HG03457 (cell line): ENCODE results near the gene MRPL54.
A peak's percentile ranks its signal among the peaks of the same experiment; 100 is the strongest.

Experiments used
- ATAC-seq: cut with Tn5 transposase; IDR thresholded peaks from one replicate; pipeline ENCODE4 v1.9.1; 2021; ENCODE audit warnings: moderate number of reproducible peaks; ENCODE audit not compliant: unreplicated experiment

The MRPL54 gene

DNA sequence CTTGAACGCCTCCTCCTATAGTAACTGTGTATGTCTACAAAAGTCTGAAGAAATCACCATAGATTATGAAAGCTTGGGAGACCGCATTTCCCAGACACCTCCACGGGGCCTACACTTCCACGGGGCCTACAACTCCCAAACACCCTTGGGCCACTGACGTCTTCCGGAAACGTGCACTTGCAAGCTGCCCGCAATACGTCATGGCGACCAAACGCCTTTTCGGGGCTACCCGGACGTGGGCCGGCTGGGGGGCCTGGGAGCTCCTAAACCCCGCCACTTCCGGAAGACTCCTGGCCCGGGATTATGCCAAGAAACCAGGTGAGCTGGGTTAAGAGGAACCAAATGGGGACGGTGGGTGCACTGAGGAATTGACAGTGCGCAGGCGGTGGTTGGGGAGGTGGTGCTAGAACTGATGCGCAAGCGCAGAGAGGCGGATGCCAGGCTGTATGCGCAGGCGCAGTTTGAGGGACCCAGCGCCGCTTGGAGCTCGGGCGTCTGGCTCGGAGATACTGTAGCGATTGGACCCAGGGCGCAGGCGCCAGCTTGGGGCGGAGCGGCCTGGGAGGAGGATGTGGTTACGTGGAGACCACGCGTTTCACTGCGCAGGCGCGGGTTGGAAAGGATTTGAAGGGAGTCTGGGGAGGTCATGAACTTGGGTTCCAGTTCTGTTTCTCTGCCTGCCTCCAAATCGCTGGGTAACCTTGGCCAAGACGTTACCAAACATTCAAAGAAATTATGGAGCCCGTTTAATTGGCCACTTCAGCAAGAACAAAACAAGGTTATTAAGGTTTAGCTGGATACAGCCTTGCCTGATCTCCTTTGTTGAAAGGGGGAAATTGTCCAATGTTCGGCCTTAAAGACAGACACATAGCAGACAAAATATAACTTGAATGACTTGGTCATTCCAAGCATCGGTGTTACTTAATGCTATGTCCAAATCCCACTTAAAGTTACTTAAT is at the start of gene MRPL54:
TSS of gene MRPL54 (plus strand) at position 182 of the 959 bp plus-strand sequence. CDS start at position 201, 19 bp downstream.
- ATAC-seq: peak; percentile 53

DNA sequence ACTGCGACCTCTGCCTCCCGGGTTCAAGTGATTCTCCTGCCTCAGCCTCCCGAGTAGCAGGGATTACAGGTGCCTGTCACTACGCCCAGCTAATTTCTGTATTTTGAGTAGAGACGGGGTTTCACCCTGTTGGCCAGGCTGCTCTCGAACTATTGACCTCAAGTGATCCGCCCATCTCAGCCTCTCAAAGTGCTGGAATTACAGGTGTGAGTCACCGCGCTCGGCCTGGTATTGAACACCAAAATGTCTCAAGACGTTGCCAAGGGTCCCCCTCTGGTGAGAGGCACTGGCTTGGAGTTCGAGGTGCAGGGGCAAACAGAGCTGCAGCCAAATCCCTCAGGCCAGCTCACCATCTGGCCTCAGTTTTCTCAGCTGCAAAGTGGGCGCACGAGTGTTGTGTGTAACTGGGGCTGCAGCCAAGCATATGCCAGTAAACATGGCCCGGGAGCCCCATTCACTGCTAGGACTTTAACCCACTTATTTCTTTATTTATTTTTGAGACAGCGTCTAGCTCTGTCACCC is 46.3 kb upstream of the MRPL54 start:
- ATAC-seq: no peak

DNA sequence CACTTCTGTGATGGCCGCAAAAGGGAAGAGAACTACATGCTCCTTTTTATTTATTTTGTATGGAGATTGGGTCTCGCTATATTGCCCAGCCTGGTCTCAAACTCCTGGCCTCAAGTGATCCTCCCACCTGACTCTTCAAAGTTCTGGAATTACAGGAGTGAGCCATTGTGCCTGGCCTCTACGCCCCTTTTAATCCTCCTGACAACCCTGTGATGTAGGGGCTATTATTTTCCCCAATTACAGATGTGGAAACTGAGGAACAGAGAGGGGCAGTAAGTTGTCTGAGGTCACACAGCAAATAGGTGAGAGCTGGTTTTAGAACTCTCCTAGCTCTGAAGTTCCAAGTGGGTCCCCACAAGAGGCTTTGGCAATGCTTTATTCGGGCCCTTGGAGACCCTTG is 42.6 kb upstream of the MRPL54 start:
- no peak for ATAC-seq

DNA sequence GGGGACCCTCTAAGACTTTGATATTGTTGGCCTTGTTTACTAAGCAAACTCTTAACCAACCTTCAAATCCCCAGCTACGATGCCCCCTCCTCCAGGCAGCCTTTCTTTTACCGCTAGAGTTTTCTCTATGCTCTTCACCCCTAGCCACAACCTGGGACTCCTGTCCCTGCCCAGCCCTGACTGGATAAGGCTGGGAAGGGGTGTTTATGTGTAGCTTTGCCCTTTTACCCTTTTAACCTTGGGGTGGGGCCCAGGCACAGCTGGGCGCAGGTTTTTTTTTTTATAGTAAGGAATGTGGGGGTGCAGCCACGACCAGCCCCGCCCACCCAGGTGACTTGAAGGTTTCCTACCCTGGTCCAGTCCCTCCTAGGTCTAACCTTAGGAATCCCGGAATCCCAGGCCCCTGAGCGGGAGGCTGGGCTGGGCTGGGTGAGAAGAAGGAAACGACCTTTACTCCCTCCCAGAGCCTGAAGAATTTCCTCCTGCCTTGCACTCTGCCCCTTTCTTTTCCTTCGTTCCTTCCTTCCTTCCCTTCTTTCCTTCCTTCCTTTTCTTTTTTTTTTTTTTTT is 42.0 kb upstream of the MRPL54 start:
- ATAC-seq: no peak

DNA sequence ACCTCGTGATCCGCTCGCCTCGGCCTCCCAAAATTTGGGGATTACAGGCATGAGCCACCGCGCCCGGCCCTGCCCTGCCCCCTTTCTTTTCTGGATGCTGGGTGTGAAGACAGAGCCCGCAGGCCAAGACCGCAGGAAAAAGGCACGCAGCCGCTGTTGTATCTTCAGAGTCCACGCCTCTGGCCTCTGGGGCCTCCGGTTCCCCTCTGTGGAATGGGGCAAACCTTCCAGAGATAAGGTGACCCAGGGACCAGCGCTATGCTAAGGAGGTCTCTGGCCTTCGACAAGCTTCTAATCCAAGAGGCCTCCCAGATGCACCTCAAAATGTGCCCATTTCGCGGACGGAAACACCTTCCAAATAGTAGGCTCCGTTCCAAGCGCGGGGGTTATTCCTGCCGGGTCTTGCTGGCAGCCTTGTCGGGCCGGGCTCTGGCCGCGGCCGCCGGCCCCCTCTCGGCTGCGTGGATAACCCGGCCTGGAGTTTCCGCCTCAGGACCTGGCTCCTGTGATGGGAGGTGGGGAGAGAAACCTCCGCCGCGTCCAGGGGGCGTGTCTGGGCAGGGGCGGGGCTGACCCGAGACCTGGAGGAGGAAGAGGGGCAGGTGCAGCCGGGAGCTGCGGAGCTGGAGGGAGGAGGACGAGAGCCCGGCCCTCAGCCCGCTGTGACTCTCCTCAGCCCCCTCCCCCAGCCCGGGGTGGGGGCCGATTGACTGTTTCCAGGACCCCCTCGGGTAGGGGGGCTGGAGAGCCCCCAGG is 41.2 kb upstream of the MRPL54 start:
- no peak for ATAC-seq

DNA sequence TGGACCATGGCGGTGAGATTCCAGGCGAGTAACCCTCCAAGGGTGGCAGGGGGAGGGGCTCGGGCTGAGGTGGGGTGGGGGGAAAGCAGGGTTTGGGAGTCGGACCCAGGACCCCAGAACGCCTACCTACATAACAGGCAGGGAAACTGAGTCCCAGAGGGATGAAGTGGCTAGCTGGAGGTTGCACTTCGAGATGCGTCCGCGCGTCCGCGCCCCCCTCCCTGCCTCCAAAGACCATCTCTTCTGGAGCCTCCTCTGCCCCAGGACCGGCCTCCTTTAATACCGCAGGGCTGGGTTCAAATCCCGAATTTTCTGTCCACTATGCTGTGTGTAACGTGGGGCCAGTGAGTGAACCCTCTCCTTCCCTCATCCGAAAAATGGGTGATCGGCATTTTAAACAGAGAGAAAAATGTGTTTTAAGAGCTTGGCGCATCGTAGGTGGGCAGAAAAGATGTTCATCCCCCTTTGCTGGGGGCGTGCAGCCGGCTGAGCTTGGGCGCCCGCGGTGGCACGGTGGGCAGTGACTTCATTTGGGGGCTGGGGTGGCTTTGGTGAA is 40.5 kb upstream of the MRPL54 start:
- ATAC-seq: no peak

DNA sequence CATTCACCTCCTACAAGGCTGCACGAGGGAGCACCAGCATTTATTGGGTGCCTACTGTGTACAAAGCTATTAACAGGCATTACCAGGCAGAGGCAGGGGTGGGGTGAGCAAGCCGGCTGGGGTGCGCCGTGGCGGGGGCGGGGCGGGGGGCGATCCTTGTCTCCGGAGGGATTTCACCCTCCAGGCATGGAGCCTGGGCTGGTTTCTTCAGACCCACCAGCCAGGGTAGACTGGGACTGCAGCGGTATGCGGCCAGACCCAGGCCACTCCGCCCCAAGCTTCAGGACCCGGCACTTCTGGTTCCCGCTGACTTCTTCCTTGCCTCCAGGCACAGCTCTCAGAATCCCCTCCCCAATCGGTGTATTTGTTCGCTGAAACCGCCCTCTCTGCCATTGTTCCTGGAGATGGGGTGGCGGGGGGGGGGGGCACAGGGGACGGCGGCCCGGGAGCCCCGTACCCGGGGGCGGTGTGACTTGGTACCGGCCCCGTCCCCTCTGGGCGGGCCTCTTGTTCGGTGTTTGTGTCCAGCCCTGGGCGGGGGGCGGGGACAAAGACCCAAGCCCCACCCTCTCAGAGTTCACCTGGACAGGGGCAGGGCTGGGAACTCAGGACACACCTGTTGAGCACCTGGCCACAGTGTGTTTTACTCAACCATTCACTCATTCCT is 39.9 kb upstream of the MRPL54 start:
- ATAC-seq: no peak

DNA sequence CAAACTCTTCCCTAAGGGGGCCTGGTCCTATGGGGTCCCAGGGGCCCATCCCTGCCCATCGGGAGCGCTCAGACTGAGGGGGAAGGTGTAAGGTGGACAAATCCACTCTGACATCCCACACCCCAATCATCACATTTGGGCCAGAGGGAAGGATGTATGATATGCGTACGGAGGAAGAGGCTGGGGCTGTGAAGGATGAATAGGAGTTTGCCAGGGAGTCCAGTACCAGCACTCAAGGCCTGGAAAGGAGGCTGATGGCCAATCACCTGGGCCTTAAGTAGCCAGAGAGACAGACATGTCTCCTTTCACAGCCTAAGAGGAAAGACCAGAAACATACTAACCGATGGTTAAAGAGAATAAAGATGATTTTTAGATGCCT is 39.4 kb upstream of the MRPL54 start:
- ATAC-seq: no peak

DNA sequence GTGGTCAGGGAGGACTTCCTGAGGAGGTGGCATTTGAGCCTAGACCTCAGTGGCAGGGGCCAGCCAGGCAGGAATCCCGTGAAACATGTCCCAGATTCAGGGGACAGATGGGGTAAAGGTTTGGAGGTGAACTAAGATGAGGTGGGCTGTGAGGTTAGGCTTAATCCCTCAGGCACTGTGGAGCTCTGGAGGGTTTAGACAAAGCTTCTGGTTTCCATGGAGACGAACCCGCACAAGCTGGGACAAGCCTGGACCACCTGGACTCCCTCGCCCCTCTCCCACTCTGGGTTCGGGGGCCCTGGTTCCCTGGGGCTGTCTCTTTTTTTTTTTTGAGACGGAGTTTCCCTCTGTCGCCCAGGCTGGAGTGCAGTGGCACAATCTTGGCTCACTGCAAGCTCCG is 38.6 kb upstream of the MRPL54 start:
- ATAC-seq: no peak

DNA sequence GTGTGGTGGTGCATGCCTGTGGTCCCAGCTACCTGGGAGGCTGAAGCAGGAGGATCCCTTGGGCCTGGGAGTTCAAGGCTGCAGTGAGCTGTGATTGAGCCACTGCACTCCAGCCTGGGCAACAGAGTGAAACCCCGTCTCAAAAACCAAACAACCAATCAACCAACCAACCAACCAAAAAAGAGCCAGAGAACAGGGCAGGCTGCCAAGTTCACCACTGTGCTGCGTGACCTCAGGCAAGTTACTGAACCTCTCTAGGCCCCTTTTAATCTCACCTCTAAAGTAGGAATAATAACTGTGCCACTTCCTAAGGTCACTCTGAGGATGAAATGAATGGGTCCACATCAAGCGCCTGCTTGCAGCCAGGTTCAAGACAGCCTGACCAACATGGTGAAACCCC is 37.4 kb upstream of the MRPL54 start:
- ATAC-seq: no peak

DNA sequence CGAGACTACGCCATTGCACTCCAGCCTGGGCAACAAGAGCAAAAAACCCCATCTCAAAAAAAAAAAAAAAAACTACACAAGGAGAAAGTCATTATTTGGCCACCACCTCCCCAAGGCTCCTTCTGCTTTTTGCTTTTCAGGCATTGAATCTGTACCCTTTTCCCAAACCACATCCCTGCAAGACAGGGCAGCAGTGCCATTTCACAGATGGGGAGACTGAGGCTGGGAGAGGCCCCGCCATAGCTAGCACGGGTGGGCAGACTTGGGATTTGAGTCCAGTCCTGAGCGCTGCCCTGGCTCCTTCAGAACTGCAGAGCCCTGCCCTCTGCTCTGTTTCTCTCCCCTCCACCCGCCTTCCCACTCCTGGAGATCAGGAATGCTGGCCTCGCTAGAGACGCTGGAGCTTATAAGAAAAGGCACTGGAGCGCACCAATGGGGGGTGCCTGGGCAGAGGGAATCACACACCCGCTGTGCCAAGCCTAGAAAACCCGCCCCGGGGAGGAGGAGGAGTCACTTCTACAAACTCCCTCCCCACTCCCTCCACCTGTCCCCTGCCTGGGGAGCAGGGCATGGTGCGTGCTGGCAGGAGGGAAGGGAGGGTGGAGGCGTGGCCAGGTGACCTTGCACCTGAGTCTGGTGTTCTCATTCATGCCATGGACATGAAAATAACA is 36.7 kb upstream of the MRPL54 start:
- ATAC-seq: no peak

DNA sequence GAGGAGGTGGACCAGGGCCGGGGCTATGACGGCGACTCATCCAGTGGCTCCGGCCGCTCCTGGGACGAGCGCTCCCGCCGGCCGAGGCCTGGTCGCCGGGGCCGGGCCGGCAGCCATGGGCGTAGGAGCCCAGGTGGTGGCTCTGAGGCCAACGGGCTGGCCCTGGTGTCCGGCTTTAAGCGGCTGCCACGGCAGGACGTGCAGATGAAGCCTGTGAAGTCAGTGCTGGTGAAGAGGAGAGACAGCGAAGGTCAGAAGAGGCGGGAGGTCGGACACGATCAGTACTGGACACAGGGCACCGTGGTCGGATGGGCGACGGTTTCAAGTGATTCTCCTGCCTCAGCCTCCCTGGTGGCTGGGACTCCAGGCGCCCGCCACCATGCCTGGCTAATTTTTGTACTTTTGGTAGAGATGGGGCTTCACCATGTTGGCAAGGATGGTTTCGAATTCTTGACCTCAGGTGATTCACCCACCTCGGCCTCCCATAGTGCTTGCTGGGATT is 32.0 kb upstream of the MRPL54 start:
- ATAC-seq: no peak

DNA sequence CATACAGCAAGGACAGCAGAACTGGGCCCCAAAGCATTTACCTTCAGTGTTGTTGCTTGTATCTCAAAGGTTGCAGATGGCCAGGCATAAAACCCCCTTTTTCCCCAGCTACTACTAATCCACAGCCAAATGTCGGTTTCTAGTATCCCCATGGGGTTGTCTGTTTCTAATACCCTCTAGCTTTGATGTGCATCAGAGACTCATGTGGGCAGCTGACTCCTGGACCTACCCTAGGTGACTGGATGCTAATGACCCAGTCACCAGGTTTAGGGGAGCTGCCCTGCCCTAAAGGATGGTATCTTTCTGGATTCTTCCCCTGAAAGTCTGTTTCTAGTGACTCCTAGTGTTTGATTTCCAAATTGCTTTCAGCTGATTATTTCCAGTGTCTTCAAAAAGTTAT is 30.4 kb upstream of the MRPL54 start:
- no peak for ATAC-seq

DNA sequence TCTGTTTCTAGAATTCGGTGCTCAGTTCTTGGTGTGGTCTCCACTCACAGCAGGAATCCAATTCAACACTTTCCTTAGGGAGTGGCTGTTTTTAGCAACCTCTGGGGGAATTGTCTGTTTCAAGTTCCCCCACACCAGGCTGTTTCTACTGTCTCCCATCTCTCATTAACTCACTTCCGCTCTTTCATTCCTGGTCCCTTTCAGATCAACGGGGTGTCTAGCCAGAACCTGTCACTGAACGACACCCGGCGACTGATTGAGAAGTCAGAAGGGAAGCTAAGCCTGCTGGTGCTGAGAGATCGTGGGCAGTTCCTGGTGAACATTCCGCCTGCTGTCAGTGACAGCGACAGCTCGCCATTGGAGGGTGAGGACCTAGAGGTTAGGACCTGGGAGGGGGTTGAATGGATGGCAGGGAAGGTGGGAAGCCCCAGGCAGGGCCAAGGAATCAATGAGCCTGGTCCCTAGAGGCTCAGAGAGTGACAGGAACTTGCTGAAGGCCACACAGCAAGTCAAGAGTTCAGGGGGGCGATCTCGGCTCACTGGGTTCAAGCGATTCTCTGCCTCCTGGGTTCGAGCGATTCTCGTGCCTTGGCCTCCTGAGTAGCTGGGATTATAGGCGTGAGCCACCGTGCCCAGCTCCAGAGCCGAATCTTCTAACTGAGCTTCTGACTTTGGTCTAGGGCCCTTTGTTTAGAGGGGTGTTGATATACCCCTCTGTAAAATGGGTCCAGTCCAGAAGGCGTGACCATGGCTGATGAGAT is 28.8 kb upstream of the MRPL54 start:
- ATAC-seq: no peak

DNA sequence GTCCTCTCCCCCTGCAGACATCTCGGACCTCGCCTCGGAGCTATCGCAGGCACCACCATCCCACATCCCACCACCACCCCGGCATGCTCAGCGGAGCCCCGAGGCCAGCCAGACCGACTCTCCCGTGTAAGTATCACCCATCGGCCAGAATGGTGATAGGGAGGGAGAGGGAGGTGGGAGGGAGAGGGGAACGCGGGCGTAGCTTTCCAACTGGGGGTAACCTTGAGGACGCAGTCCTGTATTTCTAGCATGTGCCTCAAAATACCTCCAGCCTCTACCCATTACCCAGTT is 28.2 kb upstream of the MRPL54 start:
- no peak for ATAC-seq

DNA sequence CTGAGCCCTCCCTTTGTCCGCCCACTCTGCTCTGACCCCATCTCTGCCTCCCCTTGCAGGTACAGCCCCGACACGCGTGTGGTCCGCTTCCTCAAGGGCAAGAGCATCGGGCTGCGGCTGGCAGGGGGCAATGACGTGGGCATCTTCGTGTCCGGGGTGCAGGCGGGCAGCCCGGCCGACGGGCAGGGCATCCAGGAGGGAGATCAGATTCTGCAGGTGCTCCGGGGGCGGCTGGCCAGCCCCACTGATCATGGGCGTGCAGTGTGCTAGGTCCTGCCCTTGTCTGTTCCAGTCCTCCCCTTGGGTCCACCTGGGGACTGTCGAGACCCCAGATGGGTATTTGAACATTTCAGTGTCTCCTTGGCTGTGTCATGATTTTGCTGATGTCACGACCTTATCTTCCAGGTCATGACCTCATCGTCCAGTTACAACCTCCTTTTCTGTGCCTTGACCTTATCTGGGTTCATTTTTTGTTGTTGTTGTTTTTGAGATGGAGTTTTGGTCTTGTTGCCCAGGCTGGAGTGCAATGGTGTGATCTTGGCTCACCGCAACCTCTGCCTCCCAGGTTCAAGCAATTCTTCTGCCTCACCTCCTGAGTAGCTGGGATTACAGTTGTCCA is 26.3 kb upstream of the MRPL54 start:
- no peak for ATAC-seq

DNA sequence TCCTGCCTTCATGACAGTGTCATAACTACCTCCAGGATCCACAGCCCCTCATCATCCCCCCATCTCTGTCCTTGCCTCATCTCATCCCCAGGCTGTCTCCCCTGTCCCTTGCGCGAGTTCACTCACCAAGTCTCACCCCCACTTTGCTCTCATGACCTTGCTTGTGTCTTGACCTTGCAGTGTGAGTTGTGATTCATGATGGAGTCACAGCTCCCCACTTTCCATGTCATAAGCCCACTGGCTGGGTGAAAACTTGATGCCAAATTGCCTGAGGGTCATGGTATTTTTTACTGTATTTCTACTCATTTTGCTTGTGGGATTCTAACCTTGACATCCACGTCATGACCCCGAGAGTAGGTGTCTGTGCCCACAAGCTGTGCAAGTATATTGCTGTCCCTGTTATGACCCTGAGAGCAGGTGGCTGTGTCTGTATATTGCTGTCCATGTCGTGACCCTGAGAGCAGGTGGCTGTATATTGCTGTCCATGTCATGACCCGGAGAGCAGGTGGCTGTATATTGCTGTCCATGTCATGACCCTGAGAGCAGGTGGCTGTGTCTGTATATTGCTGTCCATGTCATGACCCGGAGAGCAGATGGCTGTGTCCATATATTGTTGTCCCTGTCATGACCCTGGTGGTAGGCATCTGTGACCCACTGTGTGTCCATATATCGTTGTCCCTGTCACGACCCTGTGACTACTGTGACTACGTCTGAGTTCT is 24.8 kb upstream of the MRPL54 start:
- no peak for ATAC-seq

DNA sequence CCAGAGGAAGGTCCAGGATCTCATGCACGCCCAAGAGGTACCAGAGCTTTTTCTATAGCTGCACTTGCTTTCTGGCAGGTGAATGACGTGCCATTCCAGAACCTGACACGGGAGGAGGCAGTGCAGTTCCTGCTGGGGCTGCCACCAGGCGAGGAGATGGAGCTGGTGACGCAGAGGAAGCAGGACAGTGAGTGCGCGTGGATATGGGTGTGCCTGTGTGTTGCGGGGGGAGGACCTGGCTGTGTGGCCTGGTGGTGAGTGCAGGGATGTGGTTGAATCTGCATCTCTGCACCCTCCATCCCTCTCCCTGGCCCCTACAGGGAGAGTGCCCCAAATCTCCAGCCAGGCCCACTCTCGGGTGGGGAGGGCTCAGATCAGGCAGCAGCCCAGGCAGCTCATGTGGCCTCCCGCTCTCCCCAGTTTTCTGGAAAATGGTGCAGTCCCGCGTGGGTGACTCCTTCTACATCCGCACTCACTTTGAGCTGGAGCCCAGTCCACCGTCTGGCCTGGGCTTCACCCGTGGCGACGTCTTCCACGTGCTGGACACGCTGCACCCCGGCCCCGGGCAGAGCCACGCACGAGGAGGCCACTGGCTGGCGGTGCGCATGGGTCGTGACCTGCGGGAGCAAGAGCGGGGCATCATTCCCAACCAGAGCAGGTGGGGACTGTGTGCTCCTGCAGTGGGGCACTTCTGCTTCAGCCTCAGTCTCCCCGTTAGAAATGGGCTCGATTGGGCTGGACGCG is 23.8 kb upstream of the MRPL54 start:
- no peak for ATAC-seq
